ENCODE data around the gene CXorf58.

DNA sequence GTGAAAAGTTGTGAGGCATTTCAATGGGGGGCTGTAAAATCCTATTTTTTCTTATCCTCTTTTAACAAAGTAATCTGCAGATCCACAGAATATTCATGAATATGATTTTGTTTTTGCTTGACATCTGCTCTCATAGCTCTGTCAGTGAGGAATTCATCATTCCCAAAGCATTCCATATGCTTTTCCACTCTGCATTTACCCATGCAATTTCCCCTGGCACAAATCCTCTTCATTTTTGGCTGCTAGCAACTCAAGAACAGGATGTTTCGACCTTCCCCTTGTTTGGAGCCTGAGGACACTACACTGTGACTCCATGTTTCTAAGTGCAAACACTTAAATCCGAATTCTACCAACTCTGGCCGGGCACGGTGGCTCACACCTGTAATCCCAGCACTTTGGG lies 70.7 kb downstream of the CXorf58 start:
- TF ChIP-seq YY1 (IDR thresholded peaks at IDR 0.05; ENCODE audit: low read depth, low read length) = no peak
- no peak for TF ChIP-seq GABPA (IDR thresholded peaks at IDR 0.05; ENCODE audit: borderline replicate concordance, insufficient read depth, low read length)
- no peak for TF ChIP-seq POLR2A (IDR thresholded peaks at IDR 0.05; ENCODE audit: control extremely low read depth in 1 of 2, low read depth in 2 of 2, low read length in 2 of 2)
- no peak for TF ChIP-seq EZH2 (IDR thresholded peaks at IDR 0.05; ENCODE audit: low read depth, low read length, severe bottlenecking)
- TF ChIP-seq, protein P1, sequence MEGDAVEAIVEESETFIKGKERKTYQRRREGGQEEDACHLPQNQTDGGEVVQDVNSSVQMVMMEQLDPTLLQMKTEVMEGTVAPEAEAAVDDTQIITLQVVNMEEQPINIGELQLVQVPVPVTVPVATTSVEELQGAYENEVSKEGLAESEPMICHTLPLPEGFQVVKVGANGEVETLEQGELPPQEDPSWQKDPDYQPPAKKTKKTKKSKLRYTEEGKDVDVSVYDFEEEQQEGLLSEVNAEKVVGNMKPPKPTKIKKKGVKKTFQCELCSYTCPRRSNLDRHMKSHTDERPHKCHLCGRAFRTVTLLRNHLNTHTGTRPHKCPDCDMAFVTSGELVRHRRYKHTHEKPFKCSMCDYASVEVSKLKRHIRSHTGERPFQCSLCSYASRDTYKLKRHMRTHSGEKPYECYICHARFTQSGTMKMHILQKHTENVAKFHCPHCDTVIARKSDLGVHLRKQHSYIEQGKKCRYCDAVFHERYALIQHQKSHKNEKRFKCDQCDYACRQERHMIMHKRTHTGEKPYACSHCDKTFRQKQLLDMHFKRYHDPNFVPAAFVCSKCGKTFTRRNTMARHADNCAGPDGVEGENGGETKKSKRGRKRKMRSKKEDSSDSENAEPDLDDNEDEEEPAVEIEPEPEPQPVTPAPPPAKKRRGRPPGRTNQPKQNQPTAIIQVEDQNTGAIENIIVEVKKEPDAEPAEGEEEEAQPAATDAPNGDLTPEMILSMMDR (IDR thresholded peaks at IDR 0.05; ENCODE audit: control extremely low read depth in 1 of 3, insufficient read depth in 1 of 3, low read depth in 1 of 3, low read length in 3 of 3) = no peak
- no peak for TF ChIP-seq CHD2 (IDR thresholded peaks at IDR 0.05; ENCODE audit: low read length)
- no peak for TF ChIP-seq RFX5 (IDR thresholded peaks at IDR 0.05; ENCODE audit: borderline replicate concordance, low read depth, low read length)
